Activated CD4-positive, alpha-beta memory T cell treated with anti-CD3 and anti-CD28 coated beads, Interleukin-2, amount 10 ng/mL, durations not matched to agents 7 days and 5 days (primary cell): ENCODE measurements around the gene ARL3. TPM values are rescaled to one million over a fixed set of nuclear protein-coding genes. Genes with fewer than 3 reads are reported as not detected.
"Not testable (repeated sequence)": the region's sequence is repeated elsewhere in the genome, so short reads cannot be mapped to it uniquely, and the experiment has no call there.

ENCODE experiments used
- CTCF ChIA-PET: fragments of 350-600 bp; sonication (Branson Sonifier 250); formaldehyde crosslinking; loops from one replicate; lab custom pipeline; 2021; ENCODE audit warnings: antibody characterized with exemption, inconsistent platforms; lab: Charles Lee
- POLR2A ChIA-PET: fragments of 350-600 bp; sonication (Branson Sonifier 250); formaldehyde crosslinking; loops from one replicate; lab custom pipeline; 2021; ENCODE audit warnings: antibody characterized with exemption; lab: Charles Lee
- DNase-seq: peaks from one replicate; pipeline ENCODE4 v3.0.0-alpha.2; 2020
- H3K27ac Mint-ChIP-seq: one replicate; pipeline ENCODE4 v1.8.0; 2021; ENCODE audit warnings: mild to moderate bottlenecking, mixed read lengths
- H3K27me3 Mint-ChIP-seq: one replicate; pipeline ENCODE4 v1.8.0; 2021; ENCODE audit warnings: mixed read lengths
- H3K36me3 Mint-ChIP-seq: one replicate; pipeline ENCODE4 v1.8.0; 2021; ENCODE audit warnings: low read depth, mixed read lengths
- H3K4me1 Mint-ChIP-seq: one replicate; pipeline ENCODE4 v1.8.0; 2021; ENCODE audit warnings: mixed read lengths
- H3K4me3 Mint-ChIP-seq: one replicate; pipeline ENCODE4 v1.8.0; 2021; ENCODE audit warnings: mild to moderate bottlenecking, mixed read lengths
- H3K9me3 Mint-ChIP-seq: one replicate; pipeline ENCODE4 v1.8.0; 2021; ENCODE audit warnings: mixed read lengths
- total RNA-seq, 2 experiments: library from RNA; stranded (reverse); gene quantifications; one replicate each; pipeline ENCODE4 v1.2.3, GENCODE V29; 2021

Gene ARL3
- total RNA-seq, 2 experiments from 2014 or later = 5.7 to 6.1 TPM

DNA sequence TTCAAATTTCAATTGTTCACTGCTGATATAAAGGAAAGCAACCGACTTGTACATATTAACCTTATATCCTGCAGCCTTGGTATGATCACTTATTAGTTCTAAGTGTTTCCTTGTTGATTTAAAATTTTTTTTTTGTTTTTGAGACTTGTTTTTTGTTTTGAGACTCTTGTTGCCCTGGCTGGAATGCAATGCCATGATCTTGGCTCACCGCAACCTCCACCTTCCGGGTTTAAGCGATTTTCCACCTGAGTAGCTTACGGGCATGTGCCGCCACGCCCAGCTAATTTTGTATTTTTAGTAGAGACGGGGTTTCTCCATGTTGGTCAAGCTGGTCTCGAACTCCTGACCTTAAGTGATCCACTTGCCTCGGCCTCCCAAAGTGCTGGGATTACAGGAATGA lies 18.8 kb downstream of the ARL3 start:
- H3K36me3 Mint-ChIP-seq = peaks cover 21% of the 10 kb centered on the region
- H3K4me3 Mint-ChIP-seq, H3K4me1 Mint-ChIP-seq, H3K9me3 Mint-ChIP-seq, CTCF ChIA-PET, H3K27me3 Mint-ChIP-seq, POLR2A ChIA-PET, H3K27ac Mint-ChIP-seq, DNase-seq: not testable (repeated sequence)

GRCh38 chr10:102691285-102692066 lies 22.7 kb downstream of the ARL3 start:
- no peak for DNase-seq
- Mint-ChIP-seq H3K27ac (no peak overlapping the region), H3K9me3 (no peaks in the 10 kb centered on the region), H3K4me1 (no peaks in the 10 kb centered on the region), H3K4me3 (no peak overlapping the region), H3K36me3 (peaks cover 5% of the 10 kb centered on the region), H3K27me3 (no peaks in the 10 kb centered on the region)
- POLR2A ChIA-PET = no interaction called here
- CTCF ChIA-PET = interaction anchor here (0.8 kb wide), 1 partner anchor 45 kb away, joined by 3 read pairs; no protein-coding TSS in a partner anchor

DNA sequence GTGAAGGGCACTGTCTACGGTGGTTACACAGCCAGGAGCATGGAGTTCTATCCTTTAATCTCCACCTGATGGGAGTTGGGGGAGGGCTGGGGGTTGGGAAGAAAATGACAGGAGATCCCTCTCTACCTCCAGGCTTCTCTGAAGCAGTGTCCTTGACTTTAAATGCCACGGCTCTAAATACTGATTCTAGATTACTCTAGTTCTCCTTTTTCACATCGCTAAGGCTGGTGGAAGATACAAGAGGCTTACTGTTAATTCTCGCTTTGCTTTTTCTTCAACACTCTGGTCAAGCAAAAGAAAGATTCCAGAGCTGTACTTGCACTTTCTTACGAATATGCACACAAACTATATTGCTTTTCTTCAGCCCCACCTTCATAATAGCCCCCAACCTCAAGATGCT lies 30.5 kb downstream of the ARL3 start:
- Mint-ChIP-seq H3K9me3 (no peaks in the 10 kb centered on the region), H3K36me3 (peaks cover 27% of the 10 kb centered on the region), H3K4me1 (peaks cover 17% of the 10 kb centered on the region), H3K4me3 (no peak overlapping the region), H3K27ac (no peak overlapping the region), H3K27me3 (no peaks in the 10 kb centered on the region)
- ChIA-PET POLR2A (interaction anchor here (1.4 kb wide), 1 partner anchor 9 kb away, joined by 3 read pairs; no protein-coding TSS in a partner anchor), CTCF (interaction anchor here (2.1 kb wide), 1 partner anchor 14 kb away, joined by 8 read pairs; no protein-coding TSS in a partner anchor)
- no peak for DNase-seq

DNA sequence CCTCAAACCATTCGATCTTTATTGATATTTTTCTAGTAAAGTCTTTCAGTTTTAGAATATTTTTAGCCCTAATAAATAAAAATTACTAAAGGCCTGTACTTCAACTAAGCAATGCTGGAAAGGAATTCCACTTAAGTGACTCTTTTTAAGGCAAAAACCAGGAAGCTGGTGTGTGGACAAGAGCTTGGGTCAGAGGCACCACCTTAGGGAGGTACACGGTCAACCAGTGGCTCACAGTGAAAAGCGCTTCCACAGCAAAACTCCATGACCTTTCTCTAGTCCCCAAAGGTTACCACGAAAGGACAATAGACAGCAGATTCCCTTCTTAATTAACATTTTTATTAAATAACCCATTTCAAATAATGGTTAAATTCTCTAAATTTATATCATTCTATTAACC lies 31.2 kb downstream of the ARL3 start:
- H3K4me3 Mint-ChIP-seq = no peak overlapping the region
- CTCF ChIA-PET = no interaction called here
- no peak for DNase-seq

GRCh38 chr10:102682416-102682815 lies 31.8 kb downstream of the ARL3 start:
- peaks cover 23% of the 10 kb centered on the region for H3K36me3 Mint-ChIP-seq
- ChIA-PET POLR2A (interaction anchor here (2.1 kb wide), 1 partner anchor 37 kb away, joined by 11 read pairs; no protein-coding TSS in a partner anchor), CTCF (no interaction called here)
- H3K4me1 Mint-ChIP-seq = peaks cover 20% of the 10 kb centered on the region
- no peak for DNase-seq
- H3K4me3 Mint-ChIP-seq = no peak overlapping the region
- no peak overlapping the region for H3K27ac Mint-ChIP-seq
- no peaks in the 10 kb centered on the region for H3K9me3 Mint-ChIP-seq
- no peaks in the 10 kb centered on the region for H3K27me3 Mint-ChIP-seq

More for the DNA sequence above, 31.2 kb downstream of the ARL3 start:
- no peaks in the 10 kb centered on the region for H3K9me3 Mint-ChIP-seq
- H3K36me3 Mint-ChIP-seq = peaks cover 27% of the 10 kb centered on the region
- peaks cover 20% of the 10 kb centered on the region for H3K4me1 Mint-ChIP-seq
- H3K27ac Mint-ChIP-seq = no peak overlapping the region
- H3K27me3 Mint-ChIP-seq = no peaks in the 10 kb centered on the region
- POLR2A ChIA-PET = interaction anchor here (1.4 to 2.1 kb wide), 2 partner anchors 8 to 37 kb away, joined by 3 to 11 read pairs; no protein-coding TSS in a partner anchor

GRCh38 chr10:102681696-102682095 lies 32.5 kb downstream of the ARL3 start:
- Mint-ChIP-seq H3K9me3 (no peaks in the 10 kb centered on the region), H3K36me3 (peaks cover 23% of the 10 kb centered on the region), H3K4me3 (no peak overlapping the region), H3K27ac (no peak overlapping the region), H3K4me1 (peaks cover 21% of the 10 kb centered on the region), H3K27me3 (no peaks in the 10 kb centered on the region)
- CTCF ChIA-PET = no interaction called here
- POLR2A ChIA-PET = interaction anchor here (2.1 kb wide), 1 partner anchor 36 kb away, joined by 11 read pairs; no protein-coding TSS in a partner anchor
- no peak for DNase-seq

DNA sequence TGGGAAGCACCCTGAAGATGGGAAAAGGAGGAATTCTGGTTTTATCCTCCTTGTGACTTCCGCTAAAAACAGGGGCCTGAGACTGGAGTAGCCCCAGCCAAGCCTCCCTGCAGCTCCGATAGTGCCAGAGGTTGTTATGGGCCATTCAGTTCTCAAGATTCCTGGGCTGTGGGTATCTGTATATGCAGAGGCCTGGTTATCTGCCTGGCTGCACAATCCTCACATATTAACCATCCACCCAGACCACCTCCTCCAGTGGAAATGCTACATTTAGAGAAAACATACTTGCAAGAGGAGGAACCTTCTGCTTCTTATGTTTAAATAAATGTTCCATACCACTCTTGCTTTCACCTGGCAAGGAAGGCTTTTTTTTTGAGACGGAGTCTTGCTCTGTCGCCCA lies 34.6 kb downstream of the ARL3 start:
- CTCF ChIA-PET = interaction anchor here (0.8 to 3.1 kb wide), 3 partner anchors 10 to 222 kb away, joined by 4 to 17 read pairs (median 5); partner anchors contain the start of genes ARL3 and SFXN2
- Mint-ChIP-seq H3K27ac (no peak overlapping the region), H3K4me3 (no peak overlapping the region), H3K36me3 (peaks cover 17% of the 10 kb centered on the region), H3K4me1 (peaks cover 41% of the 10 kb centered on the region), H3K9me3 (no peaks in the 10 kb centered on the region), H3K27me3 (no peaks in the 10 kb centered on the region)
- POLR2A ChIA-PET = interaction anchor here (1.0 kb wide), 2 partner anchors 28 to 34 kb away, joined by 3 read pairs; partner anchors contain the start of genes ARL3 and SFXN2
- no peak for DNase-seq

GRCh38 chr10:102678842-102679289 lies 35.3 kb downstream of the ARL3 start:
- no peaks in the 10 kb centered on the region for H3K27me3 Mint-ChIP-seq
- no peak overlapping the region for H3K4me3 Mint-ChIP-seq
- DNase-seq = no peak
- H3K9me3 Mint-ChIP-seq = no peaks in the 10 kb centered on the region
- no peak overlapping the region for H3K27ac Mint-ChIP-seq
- H3K4me1 Mint-ChIP-seq = peaks cover 49% of the 10 kb centered on the region
- peaks cover 16% of the 10 kb centered on the region for H3K36me3 Mint-ChIP-seq
- ChIA-PET POLR2A (interaction anchor here (1.0 to 1.1 kb wide), 3 partner anchors 8 to 35 kb away, joined by 3 read pairs; partner anchors contain the start of genes ARL3 and SFXN2), CTCF (interaction anchor here (0.8 to 3.1 kb wide), 2 partner anchors 9 to 223 kb away, joined by 4 to 17 read pairs; no protein-coding TSS in a partner anchor)

- ChIA-PET CTCF (interaction anchor here (1.4 to 3.1 kb wide), 4 partner anchors 8 to 33 kb away, joined by 5 to 17 read pairs (median 12); partner anchors contain the start of gene TRIM8), POLR2A (interaction anchor here (1.1 kb wide), 1 partner anchor 9 kb away, joined by 3 read pairs; no protein-coding TSS in a partner anchor)
- Mint-ChIP-seq H3K9me3 (no peaks in the 10 kb centered on the region), H3K27ac (no peak overlapping the region), H3K4me3 (no peak overlapping the region), H3K4me1 (peaks cover 52% of the 10 kb centered on the region), H3K27me3 (no peaks in the 10 kb centered on the region), H3K36me3 (peaks cover 12% of the 10 kb centered on the region)
- DNase-seq = no peak
These were observed 36.2 kb downstream of the ARL3 start for GRCh38 chr10:102678068-102678400.

DNA sequence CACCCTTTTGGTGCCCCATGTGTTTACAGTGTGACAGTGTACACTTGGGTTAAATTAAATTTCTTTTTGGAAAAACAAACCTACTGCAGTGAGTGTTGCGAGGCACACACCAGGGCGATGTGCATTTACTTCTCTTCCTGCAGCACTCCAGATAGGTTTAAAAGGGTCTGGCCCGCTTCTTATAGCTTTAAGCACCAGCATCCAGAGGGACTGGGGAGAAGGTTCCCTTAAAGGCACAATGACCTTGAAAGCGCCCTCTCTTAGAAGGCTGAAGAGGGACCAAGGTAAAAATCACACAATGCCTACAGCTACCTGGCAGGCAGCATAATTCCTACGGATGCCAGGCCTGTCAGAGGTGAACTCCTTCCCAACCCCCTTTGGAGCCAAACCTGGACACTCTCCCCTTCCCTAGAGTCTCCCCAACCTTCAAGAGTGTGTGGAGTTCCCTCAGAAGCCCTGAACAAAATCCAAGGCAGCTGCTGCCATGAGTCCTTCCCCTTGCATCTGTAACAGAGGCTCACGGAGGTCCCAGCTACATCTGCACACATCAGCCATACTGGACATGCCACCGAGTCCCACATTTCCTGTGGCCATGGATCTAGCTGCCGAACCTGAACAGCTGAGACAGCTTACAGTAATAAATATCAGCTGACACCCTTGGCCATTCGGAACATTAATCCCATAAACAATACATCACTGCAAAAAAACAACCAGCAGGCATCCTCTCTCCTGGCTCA lies 36.7 kb downstream of the ARL3 start:
- Mint-ChIP-seq H3K27ac (no peak overlapping the region), H3K27me3 (no peaks in the 10 kb centered on the region), H3K9me3 (no peaks in the 10 kb centered on the region), H3K4me1 (peaks cover 54% of the 10 kb centered on the region), H3K36me3 (peaks cover 12% of the 10 kb centered on the region), H3K4me3 (no peak overlapping the region)
- DNase-seq = no peak
- POLR2A ChIA-PET = interaction anchor here (0.7 to 4.7 kb wide), 3 partner anchors 10 to 65 kb away, joined by 3 to 51 read pairs (median 3); partner anchors contain the start of gene TRIM8
- CTCF ChIA-PET = interaction anchor here (1.3 to 3.1 kb wide), 5 partner anchors 8 to 34 kb away, joined by 3 to 17 read pairs (median 7); partner anchors contain the start of gene TRIM8

GRCh38 chr10:102676534-102677315 lies 37.5 kb downstream of the ARL3 start:
- Mint-ChIP-seq H3K4me1 (peaks cover 46% of the 10 kb centered on the region), H3K4me3 (no peak overlapping the region), H3K27me3 (no peaks in the 10 kb centered on the region), H3K9me3 (no peaks in the 10 kb centered on the region), H3K36me3 (peaks cover 5% of the 10 kb centered on the region), H3K27ac (no peak overlapping the region)
- DNase-seq = no peak
- ChIA-PET POLR2A (interaction anchor here (0.7 to 5.2 kb wide), 5 partner anchors 16 to 178 kb away, joined by 3 to 51 read pairs (median 30); partner anchors contain the start of genes ARL3, BORCS7, SFXN2 and TRIM8), CTCF (interaction anchor here (0.8 to 3.6 kb wide), 5 partner anchors 20 to 44 kb away, joined by 3 to 24 read pairs (median 7); partner anchors contain the start of genes ARL3, SFXN2 and TRIM8)
